Measurements from ENCODE around the gene FCSK. TPM values are rescaled to one million over a fixed set of nuclear protein-coding genes. Genes with fewer than 3 reads are reported as not detected.

The FCSK gene
- total and polyA plus RNA-seq, 4 donors: 5.4 to 21.2 (median 12.9) TPM

- Histone ChIP-seq H3K27ac (ENCODE audit: low read depth in 1 of 2, low read length in 2 of 2) (no peak overlapping the region), H3K9me3 (ENCODE audit: control insufficient read depth, low read length) (no peaks in the 10 kb centered on the region), H3K27me3 (ENCODE audit: control insufficient read depth in 1 of 2, insufficient read depth in 2 of 2, low read length in 1 of 2) (no peaks in the 10 kb centered on the region), H3K36me3 (ENCODE audit: control insufficient read depth in 1 of 2, insufficient read depth in 2 of 2, low read length in 1 of 2) (peaks cover 0 to 3% of the 10 kb centered on the region in 2 donors), H3K4me3 (ENCODE audit: low read length in 2 of 2) (no peak overlapping the region), H3K4me1 (ENCODE audit: control insufficient read depth in 1 of 2, insufficient read depth in 2 of 2, low read length in 2 of 2) (no peaks in the 10 kb centered on the region)
- no peak for DNase-seq
- ATAC-seq (ENCODE audit: low FRiP score): no peak
- intact Hi-C loops (cut with DNase I): no loop called here
- WGBS, 2 donors: 96 to 97% methylated on average over 2 of the region's 2 CpGs
Observed at GRCh38 chr16:70463235-70463634, 8.8 kb downstream of the FCSK start.

GRCh38 chr16:70465999-70466804, 11.8 kb downstream of the FCSK start:
- intact Hi-C loops (cut with DNase I): no loop called here
- no peaks in the 10 kb centered on the region for H3K27me3 ChIP-seq (ENCODE audit: control insufficient read depth in 1 of 2, insufficient read depth in 2 of 2, low read length in 1 of 2)
- DNase-seq: no peak
- no peaks in the 10 kb centered on the region for H3K9me3 ChIP-seq (ENCODE audit: control insufficient read depth, low read length)
- WGBS, 2 donors: 89 to 94% methylated on average over 13 of the region's 13 CpGs
- peaks cover 0 to 3% of the 10 kb centered on the region in 2 donors for H3K36me3 ChIP-seq (ENCODE audit: control insufficient read depth in 1 of 2, insufficient read depth in 2 of 2, low read length in 1 of 2)
- ATAC-seq (ENCODE audit: low FRiP score): no peak
- H3K4me3 ChIP-seq (ENCODE audit: low read length in 2 of 2): no peak overlapping the region
- no peak overlapping the region for H3K27ac ChIP-seq (ENCODE audit: low read depth in 1 of 2, low read length in 2 of 2)
- no peaks in the 10 kb centered on the region for H3K4me1 ChIP-seq (ENCODE audit: control insufficient read depth in 1 of 2, insufficient read depth in 2 of 2, low read length in 2 of 2)

- Histone ChIP-seq H3K4me3 (ENCODE audit: low read length in 2 of 2) (no peak overlapping the region), H3K4me1 (ENCODE audit: control insufficient read depth in 1 of 2, insufficient read depth in 2 of 2, low read length in 2 of 2) (no peaks in the 10 kb centered on the region), H3K36me3 (ENCODE audit: control insufficient read depth in 1 of 2, insufficient read depth in 2 of 2, low read length in 1 of 2) (peaks cover 0 to 3% of the 10 kb centered on the region in 2 donors), H3K27me3 (ENCODE audit: control insufficient read depth in 1 of 2, insufficient read depth in 2 of 2, low read length in 1 of 2) (no peaks in the 10 kb centered on the region), H3K27ac (ENCODE audit: low read depth in 1 of 2, low read length in 2 of 2) (no peak overlapping the region), H3K9me3 (ENCODE audit: control insufficient read depth, low read length) (no peaks in the 10 kb centered on the region)
- intact Hi-C loops (cut with DNase I): no loop called here
- 82 to 88% methylated on average over 5 to 7 of the region's 7 CpGs for WGBS, 2 donors
- no peak for DNase-seq
- ATAC-seq (ENCODE audit: low FRiP score): no peak
Observed at GRCh38 chr16:70466805-70467076, 12.3 kb downstream of the FCSK start.

- DNase-seq (no peak), ATAC-seq (ENCODE audit: low FRiP score) (no peak)
- Histone ChIP-seq H3K27ac (ENCODE audit: low read depth in 1 of 2, low read length in 2 of 2) (no peak overlapping the region), H3K36me3 (ENCODE audit: control insufficient read depth in 1 of 2, insufficient read depth in 2 of 2, low read length in 1 of 2) (peaks cover 0 to 3% of the 10 kb centered on the region in 2 donors), H3K4me1 (ENCODE audit: control insufficient read depth in 1 of 2, insufficient read depth in 2 of 2, low read length in 2 of 2) (no peaks in the 10 kb centered on the region), H3K4me3 (ENCODE audit: low read length in 2 of 2) (no peak overlapping the region), H3K9me3 (ENCODE audit: control insufficient read depth, low read length) (no peaks in the 10 kb centered on the region), H3K27me3 (ENCODE audit: control insufficient read depth in 1 of 2, insufficient read depth in 2 of 2, low read length in 1 of 2) (no peaks in the 10 kb centered on the region)
- WGBS, 2 donors: 88 to 91% methylated on average over 11 of the region's 11 CpGs
- intact Hi-C loops (cut with DNase I): no loop called here
Observed at GRCh38 chr16:70467113-70467512, 12.7 kb downstream of the FCSK start.

GRCh38 chr16:70467608-70468007, 13.2 kb downstream of the FCSK start:
- intact Hi-C loops (cut with DNase I): no loop called here
- no peaks in the 10 kb centered on the region for H3K27me3 ChIP-seq (ENCODE audit: control insufficient read depth in 1 of 2, insufficient read depth in 2 of 2, low read length in 1 of 2)
- no peaks in the 10 kb centered on the region for H3K9me3 ChIP-seq (ENCODE audit: control insufficient read depth, low read length)
- no peak for DNase-seq
- peaks cover 0 to 3% of the 10 kb centered on the region in 2 donors for H3K36me3 ChIP-seq (ENCODE audit: control insufficient read depth in 1 of 2, insufficient read depth in 2 of 2, low read length in 1 of 2)
- H3K27ac ChIP-seq (ENCODE audit: low read depth in 1 of 2, low read length in 2 of 2): no peak overlapping the region
- H3K4me3 ChIP-seq (ENCODE audit: low read length in 2 of 2): no peak overlapping the region
- no peak for ATAC-seq (ENCODE audit: low FRiP score)
- H3K4me1 ChIP-seq (ENCODE audit: control insufficient read depth in 1 of 2, insufficient read depth in 2 of 2, low read length in 2 of 2): no peaks in the 10 kb centered on the region
- WGBS, 2 donors: 93 to 94% methylated on average over 8 of the region's 8 CpGs

- Histone ChIP-seq H3K27ac (ENCODE audit: low read depth in 1 of 2, low read length in 2 of 2) (no peak overlapping the region), H3K4me3 (ENCODE audit: low read length in 2 of 2) (no peak overlapping the region), H3K9me3 (ENCODE audit: control insufficient read depth, low read length) (no peaks in the 10 kb centered on the region), H3K4me1 (ENCODE audit: control insufficient read depth in 1 of 2, insufficient read depth in 2 of 2, low read length in 2 of 2) (no peaks in the 10 kb centered on the region), H3K36me3 (ENCODE audit: control insufficient read depth in 1 of 2, insufficient read depth in 2 of 2, low read length in 1 of 2) (peaks cover 0 to 1% of the 10 kb centered on the region in 2 donors), H3K27me3 (ENCODE audit: control insufficient read depth in 1 of 2, insufficient read depth in 2 of 2, low read length in 1 of 2) (no peaks in the 10 kb centered on the region)
- DNase-seq (no peak), ATAC-seq (ENCODE audit: low FRiP score) (no peak)
- intact Hi-C loops (cut with DNase I): no loop called here
- 95 to 97% methylated on average over 16 of the region's 16 CpGs for WGBS, 2 donors
Observed at GRCh38 chr16:70468776-70469525, 14.6 kb downstream of the FCSK start.

GRCh38 chr16:70470141-70470926, 15.9 kb downstream of the FCSK start:
- intact Hi-C loops (cut with DNase I): no loop called here
- Histone ChIP-seq H3K27me3 (ENCODE audit: control insufficient read depth in 1 of 2, insufficient read depth in 2 of 2, low read length in 1 of 2) (no peaks in the 10 kb centered on the region), H3K4me1 (ENCODE audit: control insufficient read depth in 1 of 2, insufficient read depth in 2 of 2, low read length in 2 of 2) (no peaks in the 10 kb centered on the region), H3K36me3 (ENCODE audit: control insufficient read depth in 1 of 2, insufficient read depth in 2 of 2, low read length in 1 of 2) (no peaks in the 10 kb centered on the region), H3K4me3 (ENCODE audit: low read length in 2 of 2) (no peak overlapping the region), H3K9me3 (ENCODE audit: control insufficient read depth, low read length) (no peaks in the 10 kb centered on the region), H3K27ac (ENCODE audit: low read depth in 1 of 2, low read length in 2 of 2) (no peak overlapping the region)
- no peak for DNase-seq
- 88 to 95% methylated on average over 9 to 10 of the region's 10 CpGs for WGBS, 2 donors
- ATAC-seq (ENCODE audit: low FRiP score): no peak

GRCh38 chr16:70470927-70471341, 16.5 kb downstream of the FCSK start:
- Histone ChIP-seq H3K27me3 (ENCODE audit: control insufficient read depth in 1 of 2, insufficient read depth in 2 of 2, low read length in 1 of 2) (no peaks in the 10 kb centered on the region), H3K4me1 (ENCODE audit: control insufficient read depth in 1 of 2, insufficient read depth in 2 of 2, low read length in 2 of 2) (no peaks in the 10 kb centered on the region), H3K9me3 (ENCODE audit: control insufficient read depth, low read length) (no peaks in the 10 kb centered on the region), H3K27ac (ENCODE audit: low read depth in 1 of 2, low read length in 2 of 2) (no peak overlapping the region), H3K4me3 (ENCODE audit: low read length in 2 of 2) (no peak overlapping the region), H3K36me3 (ENCODE audit: control insufficient read depth in 1 of 2, insufficient read depth in 2 of 2, low read length in 1 of 2) (no peaks in the 10 kb centered on the region)
- intact Hi-C loops (cut with DNase I): no loop called here
- 67 to 69% methylated on average over 15 to 17 of the region's 17 CpGs for WGBS, 2 donors
- ATAC-seq (ENCODE audit: low FRiP score) (peak; percentile 51), DNase-seq (no peak)
